Uterus (tissue), 2 donors: ENCODE measurements around the gene STMND1.

Experiments
- CTCF ChIP-seq, 4 experiments: fragments of 200-600 bp in 2 of 4; fragments of 450-650 bp in 2 of 4; sonication (generic) in 2 of 4; IDR thresholded peaks; one replicate each; pipeline ENCODE4 v1.5.1; 2016 to 2019; ENCODE audit warnings: antibody characterized with exemption in 4 of 4, mild to moderate bottlenecking in 2 of 4, moderate library complexity in 1 of 4
- POLR2A ChIP-seq, 2 donors: fragments of 450-650 bp; IDR thresholded peaks; one replicate each; pipeline ENCODE4 v1.6.1; 2016; ENCODE audit warnings: antibody characterized with exemption in 2 of 2, mild to moderate bottlenecking in 1 of 2, moderate library complexity in 1 of 2

GRCh38 chr6:17064975-17065374, 36.9 kb upstream of the STMND1 start:
- no peak for TF ChIP-seq POLR2A (IDR thresholded peaks at IDR 0.05)
- no peak for TF ChIP-seq CTCF (IDR thresholded peaks at IDR 0.05)
